HFF-Myc (cell line): ENCODE data around the gene FOXM1.
A peak's percentile ranks its signal among the peaks of the same experiment; 100 is the strongest.

Source experiments
- DNase-seq: peaks from one replicate; pipeline ENCODE4 v3.0.0-alpha.2; 2011; ENCODE audit warnings: low read depth; ENCODE audit errors: extremely low read depth
- H3K4me3 ChIP-seq: replicated peaks from 2 replicates; pipeline ENCODE4 v1.5.1; 2011; ENCODE audit warnings: low read depth, mild to moderate bottlenecking, control low read depth, low read length
- CTCF ChIP-seq: IDR thresholded peaks from 2 replicates; pipeline ENCODE4 v1.5.1; 2012; ENCODE audit warnings: mild to moderate bottlenecking, low read depth, low read length, control low read depth; ENCODE audit errors: missing control alignments

FOXM1 gene

GRCh38 chr12:2823483-2823882 lies 53.5 kb downstream of the FOXM1 start:
- TF ChIP-seq CTCF, result no peak
- DNase-seq, result no peak
- H3K4me3 ChIP-seq, result no peak overlapping the region

GRCh38 chr12:2820432-2820831 lies 56.5 kb downstream of the FOXM1 start:
- TF ChIP-seq CTCF, result no peak
- no peak for DNase-seq
- H3K4me3 ChIP-seq, result no peak overlapping the region

- TF ChIP-seq CTCF, result no peak
Observed at GRCh38 chr12:2819810-2820209, 57.2 kb downstream of the FOXM1 start.

GRCh38 chr12:2813214-2814185 lies 63.5 kb downstream of the FOXM1 start:
- TF ChIP-seq CTCF, result peak; percentile 76
- H3K4me3 ChIP-seq, result peak overlapping the region; percentile 75
- no peak for DNase-seq

More at GRCh38 chr12:2819810-2820209, 57.2 kb downstream of the FOXM1 start:
- DNase-seq, result no peak
- no peak overlapping the region for H3K4me3 ChIP-seq

GRCh38 chr12:2812290-2813213 lies 64.4 kb downstream of the FOXM1 start, which contains the start of gene ITFG2:
TSS of gene ITFG2 (plus strand) at chr12:2812668. CDS start at chr12:2812761, 93 bp downstream.
- H3K4me3 ChIP-seq, result peak within 1 kb of the TSS; percentile 75
- TF ChIP-seq CTCF, result no peak

GRCh38 chr12:2811801-2812200 lies 65.2 kb downstream of the FOXM1 start:
- peak overlapping the region; percentile 75; the same call in 1 of the 2 replicates for H3K4me3 ChIP-seq
- TF ChIP-seq CTCF, result no peak
- no peak for DNase-seq

More at GRCh38 chr12:2812290-2813213, 64.4 kb downstream of the FOXM1 start, which contains the start of gene ITFG2:
- peak; percentile 93 for DNase-seq
